SK-N-SH (cell line): ENCODE results near the gene PIP5K1B.

Experiments
- CHD2 ChIP-seq: fragments of 150-350 bp; IDR thresholded peaks from 2 replicates; pipeline ENCODE4 v1.6.1; 2018; ENCODE audit warnings: low read length; ENCODE audit not compliant: partially characterized antibody
- CTCF ChIP-seq: fragments of 200-600 bp; sonication (generic); IDR thresholded peaks from 2 replicates; pipeline ENCODE4 v1.6.1; 2017; ENCODE audit warnings: antibody characterized with exemption, mild to moderate bottlenecking, moderate library complexity
- EP300 ChIP-seq, 2 experiments: IDR thresholded peaks; 2 replicates each; pipeline versions ENCODE4 v1.4.0 to v1.6.1; 2012; ENCODE audit warnings: borderline replicate concordance in 1 of 2, low read depth in 1 of 2, low read length in 1 of 2
- FOXJ3 ChIP-seq: sonication (generic); formaldehyde crosslinking; IDR thresholded peaks from 2 replicates; pipeline ENCODE4 v1.5.1; 2020; ENCODE audit warnings: mild to moderate bottlenecking, missing genetic modification reagents
- GABPA ChIP-seq: IDR thresholded peaks from 2 replicates; pipeline ENCODE4 v1.4.0; 2012; ENCODE audit warnings: low read depth, mild to moderate bottlenecking
- JUND ChIP-seq: IDR thresholded peaks from 2 replicates; pipeline ENCODE4 v1.4.0; 2012
- POLR2AphosphoS5 ChIP-seq: IDR thresholded peaks from 2 replicates; pipeline ENCODE4 v1.6.1; 2012; ENCODE audit warnings: low read depth, low read length
- RAD21 ChIP-seq: IDR thresholded peaks from 2 replicates; pipeline ENCODE4 v1.6.1; 2012; ENCODE audit warnings: mild to moderate bottlenecking, low read length
- RFX5 ChIP-seq: IDR thresholded peaks from 2 replicates; pipeline ENCODE4 v1.6.1; 2012; ENCODE audit warnings: mild to moderate bottlenecking, improper control_type of control experiment, low read length
- TAF1 ChIP-seq: IDR thresholded peaks from 2 replicates; pipeline ENCODE4 v1.6.1; 2012; ENCODE audit warnings: low read depth, mild to moderate bottlenecking, low read length, moderate library complexity, borderline replicate concordance
- TEAD4 ChIP-seq: IDR thresholded peaks from 2 replicates; pipeline ENCODE4 v1.4.0; 2012; ENCODE audit warnings: mild to moderate bottlenecking, borderline replicate concordance; ENCODE audit not compliant: insufficient read depth
- TF ChIP-seq, protein P1 (sequence below): IDR thresholded peaks from 2 replicates; pipeline ENCODE4 v1.6.1; 2012; ENCODE audit warnings: mild to moderate bottlenecking, low read depth, low read length, moderate library complexity

- no peak for TF ChIP-seq TEAD4
- no peak for TF ChIP-seq JUND
- no peak for TF ChIP-seq CTCF
- TF ChIP-seq TAF1 = no peak
- TF ChIP-seq FOXJ3 (CRISPR knock-in tag) = no peak
- TF ChIP-seq, protein P1, sequence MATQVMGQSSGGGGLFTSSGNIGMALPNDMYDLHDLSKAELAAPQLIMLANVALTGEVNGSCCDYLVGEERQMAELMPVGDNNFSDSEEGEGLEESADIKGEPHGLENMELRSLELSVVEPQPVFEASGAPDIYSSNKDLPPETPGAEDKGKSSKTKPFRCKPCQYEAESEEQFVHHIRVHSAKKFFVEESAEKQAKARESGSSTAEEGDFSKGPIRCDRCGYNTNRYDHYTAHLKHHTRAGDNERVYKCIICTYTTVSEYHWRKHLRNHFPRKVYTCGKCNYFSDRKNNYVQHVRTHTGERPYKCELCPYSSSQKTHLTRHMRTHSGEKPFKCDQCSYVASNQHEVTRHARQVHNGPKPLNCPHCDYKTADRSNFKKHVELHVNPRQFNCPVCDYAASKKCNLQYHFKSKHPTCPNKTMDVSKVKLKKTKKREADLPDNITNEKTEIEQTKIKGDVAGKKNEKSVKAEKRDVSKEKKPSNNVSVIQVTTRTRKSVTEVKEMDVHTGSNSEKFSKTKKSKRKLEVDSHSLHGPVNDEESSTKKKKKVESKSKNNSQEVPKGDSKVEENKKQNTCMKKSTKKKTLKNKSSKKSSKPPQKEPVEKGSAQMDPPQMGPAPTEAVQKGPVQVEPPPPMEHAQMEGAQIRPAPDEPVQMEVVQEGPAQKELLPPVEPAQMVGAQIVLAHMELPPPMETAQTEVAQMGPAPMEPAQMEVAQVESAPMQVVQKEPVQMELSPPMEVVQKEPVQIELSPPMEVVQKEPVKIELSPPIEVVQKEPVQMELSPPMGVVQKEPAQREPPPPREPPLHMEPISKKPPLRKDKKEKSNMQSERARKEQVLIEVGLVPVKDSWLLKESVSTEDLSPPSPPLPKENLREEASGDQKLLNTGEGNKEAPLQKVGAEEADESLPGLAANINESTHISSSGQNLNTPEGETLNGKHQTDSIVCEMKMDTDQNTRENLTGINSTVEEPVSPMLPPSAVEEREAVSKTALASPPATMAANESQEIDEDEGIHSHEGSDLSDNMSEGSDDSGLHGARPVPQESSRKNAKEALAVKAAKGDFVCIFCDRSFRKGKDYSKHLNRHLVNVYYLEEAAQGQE = no peak
- TF ChIP-seq POLR2AphosphoS5 = no peak
- TF ChIP-seq GABPA = no peak
- no peak for TF ChIP-seq RFX5
- no peak for TF ChIP-seq RAD21
- no peak for TF ChIP-seq EP300 (IDR thresholded peaks at IDR 0.05; ENCODE audit: borderline replicate concordance in 1 of 2, low read depth in 1 of 2, low read length in 1 of 2)
- TF ChIP-seq CHD2 = no peak
Observed at GRCh38 chr9:68973619-68974018, 268.6 kb downstream of the PIP5K1B start.
